MM.1S (cell line): ENCODE results near the gene ACADVL.

Experiments used
- CTCF ChIP-seq: fragments of 300-600 bp; sonication (generic); IDR thresholded peaks from 2 replicates; pipeline ENCODE4 v1.5.1; 2016; ENCODE audit warnings: antibody characterized with exemption, low read length, mixed read lengths
- EZH2 ChIP-seq: fragments of 300-600 bp; sonication (generic); optimal IDR thresholded peaks from 2 replicates; pipeline ENCODE3; 2017; ENCODE audit warnings: low read depth, mild to moderate bottlenecking, antibody characterized with exemption, low read length, mixed read lengths
- EZH2phosphoT487 ChIP-seq: fragments of 300-600 bp; sonication (generic); IDR thresholded peaks from 2 replicates; pipeline ENCODE4 v1.6.1; 2018; ENCODE audit warnings: antibody characterized with exemption, low read length

- TF ChIP-seq CTCF, result no peak
- TF ChIP-seq EZH2, result no peak
- no peak for TF ChIP-seq EZH2phosphoT487
Measured at GRCh38 chr17:7232114-7232513, 12.4 kb downstream of the ACADVL start.
